BJ (cell line): Measurements from ENCODE around the gene SH3BGR. TPM values are rescaled to one million over a fixed set of nuclear protein-coding genes. Genes with fewer than 3 reads are reported as not detected.

Source experiments
- CTCF ChIA-PET: fragments of 350-600 bp; formaldehyde crosslinking; extraction: SDS; loops from one replicate; lab custom pipeline; 2021; ENCODE audit warnings: antibody characterized with exemption, inconsistent platforms; lab: Yijun Ruan, JAX
- POLR2A ChIA-PET: fragments of 300-600 bp; sonication (Branson Sonifier 250); formaldehyde crosslinking; extraction: SDS; loops from one replicate; lab custom pipeline; 2021; ENCODE audit warnings: antibody characterized with exemption; lab: Charles Lee
- DNase-seq: peaks from one replicate; pipeline ENCODE4 v3.0.0-alpha.2; 2011; ENCODE audit warnings: low read depth
- H3K27me3 ChIP-seq: 2 replicates; pipeline ENCODE4 v1.6.0; 2011; ENCODE audit warnings: low read length; ENCODE audit not compliant: control insufficient read depth, insufficient read depth
- H3K36me3 ChIP-seq: 2 replicates; pipeline ENCODE4 v1.5.1; 2011; ENCODE audit warnings: low read length; ENCODE audit not compliant: control insufficient read depth, insufficient read depth
- H3K4me3 ChIP-seq: 2 replicates; pipeline ENCODE4 v1.5.1; 2011; ENCODE audit warnings: low read depth, mild to moderate bottlenecking, control low read depth, low read length
- CTCF ChIP-seq: IDR thresholded peaks from 2 replicates; pipeline ENCODE4 v1.5.1; 2011; ENCODE audit warnings: low read depth, mild to moderate bottlenecking, control low read depth, inconsistent platforms, low read length, moderate library complexity; ENCODE audit not compliant: insufficient read depth
- polyA plus RNA-seq: library from polyadenylated mRNA; depleted of rRNA; stranded (reverse); fragments of >200 nt; gene quantifications from 2 replicates; pipeline ENCODE4 v1.2.3, GENCODE V29; 2011

The SH3BGR gene
- polyA plus RNA-seq, 1 experiment = 0.23 TPM

DNA sequence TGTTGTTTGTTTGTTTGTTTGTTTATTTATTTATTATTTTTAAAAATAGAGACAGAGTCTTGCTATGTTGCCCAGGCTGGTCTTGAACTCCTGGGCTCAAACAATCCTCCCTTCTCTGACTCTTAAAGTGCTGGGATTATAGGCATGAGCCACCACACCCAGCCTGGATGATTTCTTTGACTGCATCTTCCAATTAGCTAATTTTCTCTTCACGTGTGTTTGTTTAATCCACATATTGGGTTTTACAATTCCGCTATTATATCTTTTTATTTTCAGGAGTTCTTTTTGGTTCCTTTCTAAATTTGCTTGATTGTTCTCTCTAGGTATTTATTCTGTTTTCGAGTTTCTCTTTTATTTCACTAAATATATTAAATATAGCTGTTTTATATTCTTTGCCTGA is 19.8 kb downstream of the SH3BGR start:
- no peak for DNase-seq
- no peaks in the 10 kb centered on the region for H3K36me3 ChIP-seq
- no peaks in the 10 kb centered on the region for H3K27me3 ChIP-seq
- no peak overlapping the region for H3K4me3 ChIP-seq
- ChIA-PET CTCF (interaction anchor here (0.8 kb wide), 1 partner anchor 10 kb away, joined by 3 read pairs; no protein-coding TSS in a partner anchor), POLR2A (no interaction called here)
- TF ChIP-seq CTCF = no peak

- Histone ChIP-seq H3K36me3 (no peaks in the 10 kb centered on the region), H3K27me3 (no peaks in the 10 kb centered on the region), H3K4me3 (no peak overlapping the region)
- no peak for TF ChIP-seq CTCF
- ChIA-PET POLR2A (no interaction called here), CTCF (no interaction called here)
- no peak for DNase-seq
Measured at GRCh38 chr21:39472786-39473185, 21.0 kb downstream of the SH3BGR start.

DNA sequence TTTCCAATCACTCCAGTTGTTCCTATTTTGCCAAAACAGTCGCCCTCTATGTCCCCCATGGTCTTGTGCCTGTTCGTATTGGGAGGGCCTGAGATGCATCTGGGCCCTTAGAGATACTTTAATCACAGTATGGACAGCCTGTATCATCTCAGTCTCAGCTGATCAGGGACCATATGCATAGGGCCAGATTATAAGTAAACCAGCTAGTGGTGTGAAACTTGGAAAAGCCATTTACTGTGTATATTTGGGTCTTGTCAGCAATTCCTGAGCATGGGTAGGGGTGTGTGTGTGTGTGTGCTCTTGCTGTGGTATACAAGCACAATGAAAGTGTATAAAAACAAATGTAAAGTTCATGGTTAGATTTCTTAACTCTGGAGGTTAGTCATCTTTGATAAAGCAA is 22.8 kb downstream of the SH3BGR start:
- no peak overlapping the region for H3K4me3 ChIP-seq
- no peaks in the 10 kb centered on the region for H3K27me3 ChIP-seq
- no peak for DNase-seq
- no peak for TF ChIP-seq CTCF
- H3K36me3 ChIP-seq = no peaks in the 10 kb centered on the region
- ChIA-PET POLR2A (no interaction called here), CTCF (interaction anchor here (1.1 kb wide), 1 partner anchor 10 kb away, joined by 4 read pairs; no protein-coding TSS in a partner anchor)

- Histone ChIP-seq H3K36me3 (no peaks in the 10 kb centered on the region), H3K27me3 (no peaks in the 10 kb centered on the region), H3K4me3 (no peak overlapping the region)
- ChIA-PET CTCF (no interaction called here), POLR2A (no interaction called here)
- TF ChIP-seq CTCF = no peak
- DNase-seq = no peak
Measured at GRCh38 chr21:39479164-39479813, 27.5 kb downstream of the SH3BGR start.

GRCh38 chr21:39479814-39480182 is 28.0 kb downstream of the SH3BGR start:
- no peaks in the 10 kb centered on the region for H3K27me3 ChIP-seq
- no peaks in the 10 kb centered on the region for H3K36me3 ChIP-seq
- POLR2A ChIA-PET = no interaction called here
- CTCF ChIA-PET = no interaction called here
- H3K4me3 ChIP-seq = no peak overlapping the region
- no peak for DNase-seq
- TF ChIP-seq CTCF = no peak
